Superior temporal gyrus (tissue), 1 donor: ENCODE data around the gene ZBTB8B.
A peak's percentile ranks its signal among the peaks of the same experiment; 100 is the strongest.
"Not testable (repeated sequence)": the region's sequence is repeated elsewhere in the genome, so short reads cannot be mapped to it uniquely, and the experiment has no call there.

Experiments
- DNase-seq: peaks from one replicate; pipeline ENCODE4 v3.0.0-alpha.2; 2016; ENCODE audit errors: extremely low spot score

Gene ZBTB8B

DNA sequence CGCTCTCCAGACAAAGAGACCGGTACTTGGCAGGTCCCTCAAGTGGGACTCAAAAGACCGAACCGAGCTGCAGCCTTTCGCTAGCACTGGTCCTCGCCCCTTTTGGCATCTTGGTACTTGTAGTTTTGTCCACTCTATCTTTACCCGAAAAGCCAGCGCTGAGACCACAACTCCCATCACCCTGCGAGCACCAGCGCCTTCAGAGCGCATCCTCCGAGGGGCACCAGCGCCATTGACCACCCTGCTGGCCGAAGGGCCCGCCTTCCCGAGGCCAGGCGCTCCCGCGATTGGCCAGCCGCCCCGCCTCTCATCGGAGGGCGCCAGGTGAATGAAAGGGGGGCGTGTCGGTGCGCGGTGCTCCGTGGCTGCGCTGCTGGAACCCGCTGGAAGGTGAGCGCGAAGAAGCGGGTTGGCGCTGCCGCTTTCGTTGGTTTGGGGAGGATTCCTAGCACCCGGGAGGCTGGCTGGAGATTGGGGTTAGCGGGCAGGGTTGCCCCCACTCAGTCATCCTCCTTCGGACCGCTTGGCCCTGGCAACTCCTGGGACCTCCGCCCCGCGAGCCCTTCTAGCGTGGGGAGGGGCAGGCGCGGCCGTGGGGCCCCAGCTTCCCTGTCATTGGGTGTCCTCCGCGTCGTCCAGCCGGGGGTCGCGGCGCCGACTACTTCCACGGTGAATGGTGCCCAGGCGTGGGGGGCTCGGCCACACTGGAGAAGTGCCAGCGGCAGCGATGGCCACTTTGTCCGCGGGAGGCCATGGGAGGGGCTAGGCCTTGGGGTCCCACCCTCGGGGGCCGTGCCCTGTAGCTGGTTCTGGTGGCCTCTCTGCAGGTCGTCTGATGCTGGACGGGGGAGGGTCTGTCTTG, at the start of gene ZBTB8B:
ZBTB8B (plus strand) TSS at position 357 of the 862 bp plus-strand sequence. CDS start 5,553 bp downstream, outside the sequence.
- DNase-seq, result peak; percentile 88

DNA sequence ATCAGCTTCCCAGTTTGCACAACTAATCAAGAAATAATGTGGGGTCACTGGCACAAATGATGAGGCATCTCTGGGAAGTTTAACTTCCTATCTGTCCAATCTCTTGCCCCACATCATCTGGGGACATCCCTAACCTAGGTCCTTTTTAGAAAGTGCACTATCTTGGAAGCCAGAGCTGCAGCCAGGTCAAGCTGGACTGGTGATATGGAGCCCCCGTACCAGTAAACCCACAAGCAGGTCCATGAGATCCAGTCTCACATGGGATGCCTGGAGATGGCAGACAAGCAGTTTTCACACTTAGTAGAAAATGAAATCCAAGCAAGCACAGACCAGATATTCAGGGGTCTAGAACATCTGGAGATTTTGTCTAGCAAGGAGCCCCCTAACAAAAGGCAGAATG, 43.1 kb upstream of the ZBTB8B start:
- no peak for DNase-seq

DNA sequence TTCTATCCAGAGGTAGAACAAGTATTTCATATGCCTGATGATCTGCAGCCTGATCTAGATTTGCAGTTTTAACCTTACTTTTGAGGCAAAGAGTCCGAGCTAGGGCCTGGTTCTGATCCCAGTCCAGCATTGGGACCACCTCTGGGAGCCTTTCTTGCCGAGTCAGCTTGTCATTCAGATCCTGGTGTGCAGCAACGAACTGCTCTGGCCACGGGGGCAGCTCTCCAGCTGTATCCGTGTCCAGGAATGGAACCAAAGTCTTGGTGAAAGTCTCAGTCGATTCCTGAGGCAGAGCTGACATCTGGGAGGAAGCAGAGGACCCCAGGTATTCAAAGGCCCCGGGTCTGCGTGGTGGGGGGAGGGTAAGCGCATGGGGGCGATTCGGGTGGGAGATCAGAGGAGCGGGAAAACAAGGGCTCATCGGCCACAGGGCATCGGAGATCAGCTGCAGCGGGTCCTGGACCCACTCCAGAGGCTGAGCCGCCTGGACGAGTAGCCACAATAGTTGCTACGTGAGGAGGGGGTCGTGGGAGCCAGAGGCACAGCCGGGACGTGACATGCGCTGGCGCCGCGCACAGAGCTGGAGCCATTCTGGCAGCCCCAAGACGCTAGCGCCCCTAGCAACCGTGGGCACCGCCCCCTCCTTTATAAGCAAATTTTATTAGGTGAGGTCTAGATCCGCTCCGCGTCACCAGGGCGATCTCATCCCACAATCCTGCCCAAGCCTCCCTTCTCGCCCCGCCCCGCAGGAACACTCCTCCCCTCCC, 38.2 kb upstream of the ZBTB8B start:
- DNase-seq, result no peak

DNA sequence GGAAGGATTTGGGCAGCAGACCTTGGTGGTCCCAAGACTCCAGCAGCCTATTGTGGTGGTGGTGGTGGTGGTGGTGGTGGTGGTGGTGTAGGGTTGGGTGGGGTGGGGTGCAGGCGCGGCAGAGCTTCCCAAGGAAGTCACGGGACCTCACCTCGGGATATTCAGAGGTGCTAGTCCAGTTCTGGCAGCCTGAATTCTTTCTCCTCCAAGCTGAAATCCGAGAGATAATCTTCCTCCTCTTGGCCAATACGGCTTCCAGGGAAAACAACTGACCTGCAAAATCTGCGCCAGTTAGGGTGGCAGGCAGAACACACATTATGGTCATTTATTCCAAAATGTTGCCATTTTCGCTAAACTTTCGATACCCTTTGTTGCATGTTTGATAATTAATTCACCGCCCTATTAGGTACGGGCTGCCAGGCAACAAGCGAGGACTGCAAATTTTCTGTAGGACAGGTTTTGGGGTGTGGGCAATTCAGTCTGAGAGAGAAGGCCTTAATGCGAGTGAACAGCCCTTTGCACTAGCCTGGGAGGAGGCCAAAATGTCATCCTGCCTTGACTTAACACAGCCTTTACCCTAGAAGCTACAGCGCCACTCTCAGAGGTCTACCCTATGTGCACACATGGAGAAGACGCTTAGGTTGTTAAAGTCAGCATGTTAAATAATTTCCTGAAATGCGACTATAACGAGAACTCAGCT, 37.5 kb upstream of the ZBTB8B start:
- DNase-seq, result no peak

DNA sequence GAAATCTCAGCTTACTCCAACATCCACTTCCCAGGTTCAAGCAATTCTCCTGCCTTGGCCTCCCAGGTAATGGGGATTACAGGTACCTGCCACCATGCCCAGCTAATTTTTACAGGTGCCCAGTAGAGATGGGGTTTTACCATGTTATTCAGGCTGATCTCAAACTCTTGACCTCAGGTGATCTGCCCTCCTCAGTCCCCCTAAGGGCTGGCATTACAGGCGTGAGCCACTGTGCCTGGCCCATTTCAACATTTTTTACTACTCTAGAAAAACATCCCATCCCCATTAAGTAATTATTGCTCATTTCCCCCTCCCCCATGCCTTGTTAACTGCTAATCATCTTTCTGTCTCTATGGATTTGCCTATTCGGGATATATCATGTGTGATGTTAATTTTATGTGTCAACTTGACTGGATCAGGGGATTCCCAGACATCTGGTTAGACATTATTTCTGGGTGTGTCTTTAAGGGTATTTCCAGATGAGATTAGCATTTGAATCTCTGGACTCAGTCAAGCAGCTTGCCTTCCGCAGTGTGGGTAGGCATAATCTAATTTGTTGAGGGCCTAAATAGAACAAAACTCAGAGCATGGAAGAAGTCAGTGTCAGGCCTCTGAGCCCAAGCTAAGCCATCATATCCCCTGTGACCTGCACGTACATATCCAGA, 33.0 kb upstream of the ZBTB8B start:
- DNase-seq, result no peak

DNA sequence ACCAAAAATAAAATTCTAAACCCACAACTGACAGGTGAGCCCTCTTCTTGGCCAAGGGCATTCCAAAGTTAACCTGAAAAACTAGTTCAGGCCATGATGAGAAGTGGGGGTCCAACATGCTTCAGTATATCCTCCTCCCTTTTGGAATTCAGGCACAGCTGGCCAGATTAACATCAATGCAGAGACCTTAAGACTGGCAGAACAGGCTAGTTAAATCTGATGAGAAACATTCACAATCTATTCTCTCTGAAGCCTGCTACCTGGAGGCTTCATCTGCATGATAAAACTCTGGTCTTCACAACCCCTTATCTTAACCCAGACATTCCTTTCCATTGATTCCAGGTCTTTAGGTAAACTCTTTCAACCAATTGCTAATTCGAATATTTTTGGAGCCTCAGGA, 26.7 kb upstream of the ZBTB8B start:
- DNase-seq, result no peak

DNA sequence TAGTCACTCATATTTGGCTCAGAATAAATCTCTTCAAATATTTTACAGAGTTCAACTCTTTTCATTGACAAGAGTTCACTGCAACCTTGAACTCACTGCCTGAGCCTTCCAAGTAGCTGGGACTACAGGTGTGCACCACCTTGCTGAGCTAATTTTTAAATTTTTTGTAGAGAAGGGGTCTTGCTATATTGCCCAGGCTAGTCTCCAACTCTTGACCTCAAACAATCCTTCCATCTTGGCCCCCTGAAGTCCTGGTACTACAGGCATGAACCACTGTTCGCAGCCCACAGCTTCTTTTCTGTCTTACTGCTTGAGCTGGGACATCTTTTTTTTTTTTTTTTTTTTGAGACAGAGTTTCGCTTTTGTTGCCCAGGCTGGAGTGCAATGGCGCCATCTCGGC, 26.1 kb upstream of the ZBTB8B start:
- DNase-seq, result not testable (repeated sequence)

DNA sequence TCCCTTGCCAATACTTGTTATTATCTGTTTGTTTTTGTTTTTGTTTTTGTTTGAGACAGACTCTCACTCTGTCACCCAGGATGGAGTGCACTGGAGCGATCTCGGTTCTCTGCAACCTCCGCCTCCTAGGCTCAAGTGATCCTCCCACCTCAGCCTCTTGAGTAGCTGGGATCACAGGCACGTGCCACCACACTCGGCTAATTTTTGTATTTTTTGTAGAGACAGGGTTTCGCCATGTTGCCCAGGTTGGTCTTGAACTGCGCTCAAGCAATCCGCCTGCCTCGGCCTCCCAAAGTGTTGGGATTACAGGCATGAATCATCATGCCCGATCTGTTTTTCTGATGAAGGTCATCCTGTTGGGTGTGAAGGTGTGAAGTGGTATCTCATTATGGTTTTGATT, 23.4 kb upstream of the ZBTB8B start:
- DNase-seq, result not testable (repeated sequence)

DNA sequence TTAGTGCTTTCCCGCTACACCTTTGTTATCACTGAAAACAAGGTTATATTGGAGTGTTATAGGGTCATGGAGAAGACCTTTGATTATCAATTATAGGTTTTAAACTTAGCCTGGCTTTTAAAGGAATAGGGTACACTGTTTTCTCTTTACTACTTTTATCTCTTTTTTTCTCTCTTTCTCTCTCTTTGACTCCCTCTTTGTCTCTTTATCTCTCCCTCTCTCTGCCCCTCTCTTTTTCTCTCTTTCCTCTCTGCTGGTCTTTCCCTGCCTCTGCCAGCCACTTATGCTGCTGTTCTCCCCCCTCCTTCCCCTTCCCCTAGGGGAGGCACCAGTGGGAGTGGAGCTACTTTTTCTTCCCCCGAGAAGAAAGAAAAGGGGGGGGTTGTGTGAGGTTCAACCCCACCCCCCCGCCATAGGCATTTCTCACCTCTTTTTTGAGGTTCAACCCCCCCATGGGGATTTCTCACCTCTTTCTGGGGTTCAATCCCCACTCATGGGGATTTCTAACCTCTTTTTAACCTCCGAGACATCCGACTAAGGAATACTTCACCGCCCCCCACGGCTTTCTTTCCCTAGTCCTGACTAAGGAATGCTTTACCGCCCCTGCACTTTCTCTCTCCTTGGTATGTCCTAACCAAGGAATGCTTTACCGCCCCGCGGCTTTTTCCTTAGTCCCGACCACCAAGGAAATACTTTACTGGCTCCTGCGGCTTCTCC, 17.2 kb upstream of the ZBTB8B start:
- DNase-seq, result no peak

DNA sequence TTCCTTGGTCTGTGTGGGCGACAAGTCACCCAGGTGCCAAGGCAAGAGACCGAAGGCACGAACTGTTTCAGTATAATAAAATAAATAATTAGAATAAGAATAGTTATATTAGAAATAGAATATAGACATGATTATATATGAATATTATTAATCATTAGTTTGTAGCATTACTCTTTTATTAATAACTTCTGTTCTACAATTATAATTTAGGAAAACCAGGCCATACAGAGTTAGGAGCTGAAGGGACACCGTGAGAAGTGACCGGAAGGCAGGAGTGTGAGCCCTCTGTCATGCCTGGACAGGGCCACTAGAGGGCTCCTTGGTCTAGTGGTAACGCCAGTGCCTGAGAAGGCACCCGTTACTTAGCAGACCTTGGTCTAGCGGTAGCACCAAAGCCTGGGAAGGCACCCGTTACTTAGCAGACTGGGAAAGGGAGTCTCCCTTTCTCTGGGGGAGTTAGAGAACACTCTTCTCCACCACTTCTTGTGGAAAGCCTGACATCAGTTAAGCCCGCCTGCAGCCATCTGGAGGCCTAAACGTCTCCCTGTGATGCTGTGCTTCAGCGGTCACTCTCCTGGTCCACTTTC, 16.6 kb upstream of the ZBTB8B start:
- DNase-seq, result peak; percentile 83

DNA sequence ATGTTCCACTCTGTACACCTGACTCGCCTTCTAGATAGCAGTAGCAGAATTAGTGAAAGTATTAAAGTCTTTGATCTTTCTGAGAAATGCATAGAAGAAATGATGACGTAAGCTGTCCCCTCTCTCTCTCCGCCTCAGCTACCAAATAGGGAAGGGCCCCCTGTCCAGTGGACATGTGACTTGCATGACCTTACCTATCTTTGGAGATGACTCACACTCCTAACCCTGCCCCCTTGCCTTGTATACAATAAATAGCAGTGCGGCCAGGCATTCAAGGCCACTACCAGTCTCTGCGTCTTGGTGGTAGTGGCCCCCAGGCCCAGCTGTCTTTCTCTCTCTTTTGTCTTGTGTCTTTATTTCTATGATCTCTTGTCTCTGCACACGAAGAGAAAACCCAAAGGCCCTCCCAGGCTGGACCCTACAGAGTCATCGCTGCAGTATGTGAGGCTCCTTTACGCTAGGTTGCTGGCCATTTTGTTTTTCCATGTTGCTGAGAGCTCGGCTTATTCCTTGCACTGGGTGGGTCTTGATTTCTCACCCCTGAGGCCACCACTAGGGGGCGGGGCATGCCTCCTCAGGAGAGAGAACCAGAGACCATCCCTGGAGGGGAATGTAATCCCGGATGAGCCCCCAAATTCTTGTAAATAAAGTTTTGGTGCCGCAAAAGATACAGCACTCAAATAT, 16.0 kb upstream of the ZBTB8B start:
- no peak for DNase-seq

DNA sequence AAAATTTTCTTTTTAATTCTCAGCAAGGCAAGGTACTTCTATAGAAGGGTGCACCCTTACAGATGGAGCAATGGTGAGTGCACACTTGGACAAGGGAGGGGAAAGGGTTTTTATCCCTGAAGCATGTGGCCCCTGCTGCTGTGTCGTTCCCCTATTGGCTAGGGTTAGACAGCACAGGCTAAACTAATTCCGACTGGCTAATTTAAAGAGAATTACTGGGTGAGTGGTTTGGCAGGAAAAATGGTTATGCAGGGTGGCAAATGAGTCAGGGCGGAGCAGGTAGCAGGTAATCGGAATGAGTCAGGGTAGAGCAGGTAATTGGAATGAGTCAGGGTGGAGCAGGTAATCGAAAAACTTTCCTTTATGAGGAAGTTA, 15.4 kb upstream of the ZBTB8B start:
- DNase-seq, result not testable (repeated sequence)

DNA sequence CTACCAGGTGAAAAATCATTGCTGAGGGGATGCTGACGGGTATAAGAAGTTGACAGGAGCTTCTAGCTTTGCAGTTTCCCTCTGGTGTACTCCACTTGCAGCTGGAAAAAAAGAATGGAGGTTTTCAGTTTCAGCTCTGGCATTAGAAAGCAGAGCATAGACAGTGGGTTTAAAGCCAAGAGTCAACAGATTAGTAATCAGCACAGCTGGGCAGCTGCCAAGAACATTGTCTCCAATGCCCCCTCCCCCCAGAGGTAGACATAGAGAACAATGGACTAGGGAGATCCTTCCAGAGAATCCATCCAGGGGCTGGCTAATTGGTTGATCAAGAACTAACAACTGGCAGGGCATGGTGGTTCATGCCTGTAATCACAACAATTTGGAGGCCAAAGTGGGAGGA, 10.1 kb upstream of the ZBTB8B start:
- peak; percentile 73 for DNase-seq

DNA sequence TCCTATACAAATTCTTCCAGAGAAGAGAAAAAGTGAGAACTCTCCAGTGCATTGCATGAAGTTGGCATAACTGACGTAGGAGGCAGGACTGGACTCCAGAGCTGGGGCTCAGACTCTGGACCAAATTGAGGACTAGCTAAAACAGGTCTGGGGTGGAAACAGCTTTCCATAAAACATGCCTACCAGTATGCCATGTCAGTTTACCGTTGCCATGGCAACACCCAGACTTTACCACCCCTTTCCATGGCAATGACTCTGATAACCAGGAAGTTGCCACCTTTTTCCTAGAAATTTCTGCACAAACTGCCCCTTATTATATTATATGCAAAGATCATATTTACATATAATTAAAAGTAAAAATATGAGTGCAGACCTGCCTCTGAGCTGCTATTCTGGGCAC, 8.9 kb upstream of the ZBTB8B start:
- no peak for DNase-seq

DNA sequence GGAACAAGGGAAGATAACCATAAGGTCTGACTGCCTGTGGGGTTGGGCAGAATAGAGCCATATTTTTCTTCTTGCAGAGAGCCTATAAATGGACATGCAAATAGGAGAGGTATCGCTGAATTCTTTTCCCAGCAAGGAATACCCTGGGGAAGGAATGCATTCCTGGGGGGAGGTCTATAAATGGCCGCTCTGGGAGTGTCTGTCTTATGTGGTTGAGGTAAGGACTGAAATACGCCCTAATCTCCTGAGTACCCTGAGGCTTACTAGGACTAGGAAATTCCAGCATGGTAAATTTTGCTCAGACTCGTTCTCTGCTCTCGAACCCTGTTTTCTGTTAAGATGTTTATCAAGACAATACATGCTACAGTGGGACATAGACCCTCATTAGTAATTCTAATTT, 6.1 kb upstream of the ZBTB8B start:
- not testable (repeated sequence) for DNase-seq

DNA sequence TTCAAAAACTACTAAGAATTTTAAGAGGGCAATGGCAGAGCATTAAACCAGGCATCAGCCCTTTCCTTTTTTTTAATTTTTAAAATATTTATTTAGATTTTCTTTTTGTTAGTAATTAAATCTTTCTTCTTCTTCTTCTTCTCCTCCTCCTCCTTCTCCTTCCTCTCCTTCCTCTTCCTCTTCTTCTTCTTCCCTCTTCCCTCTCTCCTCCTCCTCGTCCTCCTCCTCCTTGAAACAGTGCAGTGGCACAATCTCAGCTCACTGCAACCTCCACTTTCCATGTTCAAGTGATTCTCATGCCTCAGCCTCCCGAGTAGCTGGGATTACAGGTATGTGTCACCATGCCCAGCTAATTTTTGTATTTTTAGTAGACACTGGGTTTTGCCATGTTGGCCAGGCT, 1.9 kb upstream of the ZBTB8B start:
- DNase-seq, result not testable (repeated sequence)

DNA sequence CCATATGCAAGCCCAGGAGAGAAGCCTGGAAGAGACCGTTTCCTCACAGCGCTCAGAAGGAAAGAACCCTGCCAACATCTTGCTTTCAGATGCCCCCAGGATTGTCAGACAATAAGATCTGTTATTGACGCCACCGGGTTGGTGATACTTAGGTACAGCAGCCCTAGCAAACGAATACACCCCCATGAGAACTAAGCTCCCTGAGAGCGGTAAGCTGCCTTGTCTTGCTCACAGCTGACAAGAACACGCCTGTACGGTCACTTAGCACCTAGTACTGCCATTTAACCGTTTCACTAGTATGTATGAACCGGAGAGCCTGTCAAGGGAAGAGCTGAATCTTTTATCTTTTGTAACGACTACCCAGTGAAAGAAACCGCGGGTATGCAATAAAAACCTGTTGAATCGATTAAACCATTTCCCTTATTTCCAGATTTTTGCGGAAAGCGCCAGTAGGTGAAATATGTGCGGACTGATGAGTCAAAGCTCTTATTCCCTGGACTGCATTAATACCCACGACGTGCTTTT, 619 bp upstream of the ZBTB8B start:
- peak; percentile 55 for DNase-seq

DNA sequence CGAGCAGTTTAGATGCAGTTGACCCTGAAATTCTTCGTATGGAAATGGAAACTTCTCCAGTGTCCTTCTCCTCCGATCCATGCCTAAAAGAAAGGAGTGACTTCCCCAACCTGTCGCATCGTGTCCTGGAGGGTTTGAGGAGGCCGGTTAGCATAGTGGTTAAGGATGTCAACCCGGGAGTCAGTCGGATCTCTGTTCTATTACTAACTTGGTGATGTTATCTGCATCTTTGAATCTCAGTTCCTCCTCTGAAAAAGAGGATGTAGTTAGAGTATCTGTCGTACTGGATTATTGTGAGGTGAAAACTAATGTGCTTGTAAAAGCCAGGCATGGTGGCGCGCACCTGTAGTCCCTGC, 684 bp downstream of the ZBTB8B start:
- no peak for DNase-seq

DNA sequence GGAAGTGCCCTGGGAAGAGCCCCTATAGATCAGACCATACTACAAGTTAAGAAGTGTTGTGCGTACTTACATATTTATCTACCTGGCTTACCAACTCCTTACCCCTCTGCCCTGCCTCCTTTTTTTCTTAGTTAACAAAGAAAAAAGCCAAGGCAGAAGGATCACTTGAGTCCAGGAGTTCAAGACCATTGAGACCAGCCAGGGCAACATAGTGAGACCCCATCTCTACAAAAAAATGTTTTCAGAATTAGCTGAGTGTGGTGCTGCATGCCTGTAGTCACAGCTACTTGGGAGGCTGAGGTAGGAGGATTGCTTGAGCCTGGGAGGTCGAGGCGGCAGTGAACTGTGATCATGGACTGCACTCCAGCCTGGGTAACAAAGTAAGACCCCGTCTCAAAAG, 1.9 kb downstream of the ZBTB8B start:
- no peak for DNase-seq

DNA sequence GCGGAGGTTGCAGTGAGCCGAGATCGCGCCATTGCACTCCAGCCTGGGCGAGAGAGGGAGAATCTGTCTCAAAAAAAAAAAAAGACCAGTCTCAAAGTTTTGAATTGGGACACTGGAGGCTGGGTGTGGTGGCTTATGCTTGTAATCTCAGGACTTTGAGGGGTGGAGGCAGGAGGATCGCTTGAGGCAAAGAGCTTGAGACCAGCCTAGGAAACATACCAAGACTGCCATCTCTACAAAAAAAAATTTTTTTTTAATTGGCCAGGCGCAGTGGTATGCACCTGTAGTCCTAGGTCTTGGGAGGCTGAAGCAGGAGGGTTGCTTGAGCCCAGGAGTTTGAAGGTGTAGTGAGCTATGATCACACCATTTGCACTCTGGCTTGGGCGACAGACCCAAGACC, 3.9 kb downstream of the ZBTB8B start:
- DNase-seq, result no peak
